GM12874 (cell line): ENCODE measurements around the gene RYR3.

Source experiments
- TF ChIP-seq, protein P1 (sequence below): IDR thresholded peaks from 2 replicates; pipeline ENCODE4 v1.5.1; 2011; ENCODE audit warnings: low read depth, mild to moderate bottlenecking, control low read depth, low read length, moderate library complexity; ENCODE audit not compliant: insufficient read depth

The RYR3 gene

DNA sequence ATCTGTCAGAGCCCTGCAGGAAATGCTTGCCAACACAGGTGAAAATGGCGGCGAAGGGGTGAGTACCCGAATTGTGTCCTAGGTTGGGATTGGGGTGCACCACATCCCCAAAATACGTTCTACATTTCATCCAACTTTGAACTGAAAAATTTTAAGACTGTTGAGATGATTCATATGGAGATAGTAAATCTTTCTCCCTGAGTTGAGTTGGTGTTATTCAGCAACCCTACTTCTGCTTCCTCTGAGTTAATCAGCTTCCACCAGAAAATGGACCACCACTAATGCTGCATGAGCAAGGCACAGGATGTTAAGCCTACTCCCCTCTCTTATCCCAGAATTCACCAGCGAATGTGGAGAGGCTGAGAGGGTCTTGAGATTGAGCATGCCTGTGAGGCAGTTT, 192.9 kb downstream of the RYR3 start:
- TF ChIP-seq, protein P1, sequence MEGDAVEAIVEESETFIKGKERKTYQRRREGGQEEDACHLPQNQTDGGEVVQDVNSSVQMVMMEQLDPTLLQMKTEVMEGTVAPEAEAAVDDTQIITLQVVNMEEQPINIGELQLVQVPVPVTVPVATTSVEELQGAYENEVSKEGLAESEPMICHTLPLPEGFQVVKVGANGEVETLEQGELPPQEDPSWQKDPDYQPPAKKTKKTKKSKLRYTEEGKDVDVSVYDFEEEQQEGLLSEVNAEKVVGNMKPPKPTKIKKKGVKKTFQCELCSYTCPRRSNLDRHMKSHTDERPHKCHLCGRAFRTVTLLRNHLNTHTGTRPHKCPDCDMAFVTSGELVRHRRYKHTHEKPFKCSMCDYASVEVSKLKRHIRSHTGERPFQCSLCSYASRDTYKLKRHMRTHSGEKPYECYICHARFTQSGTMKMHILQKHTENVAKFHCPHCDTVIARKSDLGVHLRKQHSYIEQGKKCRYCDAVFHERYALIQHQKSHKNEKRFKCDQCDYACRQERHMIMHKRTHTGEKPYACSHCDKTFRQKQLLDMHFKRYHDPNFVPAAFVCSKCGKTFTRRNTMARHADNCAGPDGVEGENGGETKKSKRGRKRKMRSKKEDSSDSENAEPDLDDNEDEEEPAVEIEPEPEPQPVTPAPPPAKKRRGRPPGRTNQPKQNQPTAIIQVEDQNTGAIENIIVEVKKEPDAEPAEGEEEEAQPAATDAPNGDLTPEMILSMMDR, result no peak

DNA sequence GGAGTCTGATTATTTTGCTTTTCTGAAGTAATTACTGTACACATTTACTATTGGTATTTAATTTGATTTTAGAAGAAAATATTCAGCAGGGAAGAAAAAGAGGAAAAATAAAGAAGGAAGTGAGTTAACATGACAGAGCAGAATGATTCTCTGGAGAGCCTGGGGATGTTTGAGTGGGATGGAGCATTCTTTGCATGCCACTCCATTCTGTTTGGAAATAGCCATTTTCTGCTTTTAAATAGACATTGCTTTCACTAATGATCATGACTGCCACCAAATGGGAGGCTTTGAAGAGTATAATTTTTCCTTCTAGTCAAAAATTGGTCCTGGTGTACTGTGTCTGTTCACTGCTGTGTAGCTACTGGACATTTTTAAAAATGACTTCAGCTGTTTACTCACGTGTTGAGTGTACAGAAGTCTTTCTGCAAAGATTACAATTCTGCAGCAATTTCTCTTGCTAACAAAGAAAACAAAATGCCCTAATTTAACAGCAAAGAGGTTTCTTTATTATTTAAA, 196.1 kb downstream of the RYR3 start:
- TF ChIP-seq, protein P1, result no peak

GRCh38 chr15:33508703-33509102, 197.9 kb downstream of the RYR3 start:
- TF ChIP-seq, protein P1, result no peak

DNA sequence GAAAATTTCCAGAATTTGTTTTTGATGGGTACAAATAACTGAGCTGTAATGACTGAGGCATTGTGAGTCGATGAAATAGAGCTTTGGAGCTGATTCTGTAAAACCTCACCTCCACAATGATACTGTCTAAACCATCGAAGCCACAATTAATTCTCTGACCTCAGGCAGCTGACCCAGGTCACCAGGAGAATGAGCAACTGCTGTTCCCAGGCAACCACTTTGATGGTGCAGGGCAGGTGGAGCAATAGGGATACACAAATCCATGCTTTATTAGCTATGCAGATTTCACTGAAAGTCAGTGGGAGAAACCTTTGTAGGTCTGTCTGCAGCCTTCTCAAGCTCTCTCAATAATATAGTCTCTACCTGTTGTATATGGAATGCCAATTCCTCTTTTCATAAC, 204.4 kb downstream of the RYR3 start:
- TF ChIP-seq, protein P1, result no peak

- TF ChIP-seq, protein P1, result no peak
Observed at GRCh38 chr15:33516563-33516962, 205.8 kb downstream of the RYR3 start.

DNA sequence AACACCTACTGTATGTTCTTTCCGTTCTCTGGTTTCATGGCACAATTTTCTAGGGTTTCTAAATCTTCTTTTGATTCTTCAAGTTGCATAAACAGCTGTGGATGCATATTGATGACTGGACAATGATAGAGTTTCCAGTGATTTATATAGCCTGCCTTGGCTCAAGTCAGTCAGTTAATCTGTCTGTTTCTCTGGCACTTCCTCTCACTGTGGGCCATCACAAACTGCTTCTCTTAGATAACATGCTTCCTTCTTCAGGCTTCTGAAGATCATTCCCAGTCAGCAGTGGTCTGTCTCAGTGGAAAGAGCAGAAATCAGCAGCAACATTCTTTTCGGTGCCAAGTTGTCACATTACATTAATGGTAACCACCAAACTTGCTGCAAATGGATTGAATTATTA, 207.2 kb downstream of the RYR3 start:
- TF ChIP-seq, protein P1, result no peak

DNA sequence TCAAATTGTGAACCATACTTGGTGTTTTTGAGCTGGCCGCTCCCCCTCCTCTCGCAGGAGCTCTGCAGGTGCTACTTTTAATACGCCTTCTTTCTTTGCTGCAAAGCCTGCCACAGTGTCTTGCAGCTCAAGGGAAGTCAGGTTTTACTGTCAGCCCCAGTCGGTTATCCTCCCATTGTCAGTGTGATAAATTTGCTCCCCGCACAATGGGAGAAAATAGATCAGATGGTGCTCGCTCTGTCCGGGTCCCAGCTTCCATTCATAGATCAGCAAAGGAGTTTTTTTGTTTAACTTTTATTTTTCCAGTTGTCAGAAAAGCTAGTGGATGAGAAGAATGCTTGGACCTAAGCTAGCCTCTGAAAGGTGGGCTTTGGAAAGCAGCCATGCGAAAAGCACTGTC, 207.7 kb downstream of the RYR3 start:
- TF ChIP-seq, protein P1, result no peak

DNA sequence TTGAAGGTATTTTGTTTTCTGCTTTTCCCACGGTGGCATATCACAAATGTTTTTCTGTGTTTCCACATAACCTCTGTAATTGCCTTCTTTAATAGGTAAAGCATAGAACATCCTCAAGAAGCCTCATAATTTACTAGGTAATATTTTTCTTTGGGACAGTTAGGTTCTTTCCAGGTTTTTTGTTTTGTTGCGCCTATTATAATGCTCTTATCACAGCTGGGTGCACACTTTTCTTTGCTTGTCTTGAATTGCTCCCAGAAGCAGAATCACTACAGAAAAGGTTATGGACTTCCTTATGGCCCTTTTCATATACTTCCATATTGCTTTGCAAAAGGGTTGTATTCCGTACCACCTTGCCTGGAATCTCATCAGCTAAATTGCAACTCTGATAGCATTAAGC, 213.5 kb downstream of the RYR3 start:
- TF ChIP-seq, protein P1, result no peak
